Mucosa of stomach (tissue), 1 donor: Measurements from ENCODE around the gene MRPL40.

Experiments used
- H3K27me3 ChIP-seq: one replicate; pipeline ENCODE4 v1.7.0; 2013; ENCODE audit warnings: mild to moderate bottlenecking, low read length; ENCODE audit not compliant: control insufficient read depth, insufficient read depth
- H3K36me3 ChIP-seq: one replicate; pipeline ENCODE4 v1.7.0; 2013; ENCODE audit warnings: low read length; ENCODE audit not compliant: control insufficient read depth, insufficient read depth
- H3K4me1 ChIP-seq: one replicate; pipeline ENCODE4 v1.7.0; 2013; ENCODE audit warnings: mild to moderate bottlenecking, low read length; ENCODE audit not compliant: control insufficient read depth, insufficient read depth
- H3K4me3 ChIP-seq: one replicate; pipeline ENCODE4 v1.7.0; 2013; ENCODE audit warnings: low read length
- H3K9ac ChIP-seq: one replicate; pipeline ENCODE4 v1.7.0; 2013; ENCODE audit warnings: mild to moderate bottlenecking, low read length, moderate library complexity
- H3K9me3 ChIP-seq: one replicate; pipeline ENCODE4 v1.7.0; 2013; ENCODE audit warnings: mild to moderate bottlenecking, low read length, moderate library complexity; ENCODE audit not compliant: control insufficient read depth
- donor health status: Pancreatic carcinoma.

Gene MRPL40

GRCh38 chr22:19397734-19398104 lies 34.6 kb upstream of the MRPL40 start:
- no peaks in the 10 kb centered on the region for H3K4me1 ChIP-seq
- peaks cover 8% of the 10 kb centered on the region for H3K36me3 ChIP-seq
- no peaks in the 10 kb centered on the region for H3K9me3 ChIP-seq
- no peak overlapping the region for H3K4me3 ChIP-seq
- H3K27me3 ChIP-seq: no peaks in the 10 kb centered on the region
- H3K9ac ChIP-seq: no peak overlapping the region

- Histone ChIP-seq H3K9me3 (no peaks in the 10 kb centered on the region), H3K4me3 (no peak overlapping the region), H3K27me3 (no peaks in the 10 kb centered on the region), H3K36me3 (peaks cover 8% of the 10 kb centered on the region), H3K9ac (no peak overlapping the region), H3K4me1 (no peaks in the 10 kb centered on the region)
Observed at GRCh38 chr22:19398206-19398605, 34.1 kb upstream of the MRPL40 start.

GRCh38 chr22:19398652-19399051 lies 33.7 kb upstream of the MRPL40 start:
- H3K4me1 ChIP-seq: no peaks in the 10 kb centered on the region
- H3K27me3 ChIP-seq: no peaks in the 10 kb centered on the region
- H3K9me3 ChIP-seq: no peaks in the 10 kb centered on the region
- H3K9ac ChIP-seq: no peak overlapping the region
- no peak overlapping the region for H3K4me3 ChIP-seq
- H3K36me3 ChIP-seq: peaks cover 8% of the 10 kb centered on the region

- H3K36me3 ChIP-seq: no peaks in the 10 kb centered on the region
Observed at GRCh38 chr22:19400881-19401280, 31.5 kb upstream of the MRPL40 start.

GRCh38 chr22:19401483-19401882 lies 30.9 kb upstream of the MRPL40 start:
- H3K9ac ChIP-seq: no peak overlapping the region
- no peaks in the 10 kb centered on the region for H3K36me3 ChIP-seq
- H3K9me3 ChIP-seq: no peaks in the 10 kb centered on the region
- H3K4me3 ChIP-seq: no peak overlapping the region
- no peaks in the 10 kb centered on the region for H3K4me1 ChIP-seq
- H3K27me3 ChIP-seq: no peaks in the 10 kb centered on the region

More at GRCh38 chr22:19400881-19401280, 31.5 kb upstream of the MRPL40 start:
- no peaks in the 10 kb centered on the region for H3K27me3 ChIP-seq
- H3K9ac ChIP-seq: no peak overlapping the region
- H3K4me3 ChIP-seq: no peak overlapping the region
- no peaks in the 10 kb centered on the region for H3K4me1 ChIP-seq
- no peaks in the 10 kb centered on the region for H3K9me3 ChIP-seq

GRCh38 chr22:19402642-19403191 lies 29.6 kb upstream of the MRPL40 start:
- no peaks in the 10 kb centered on the region for H3K27me3 ChIP-seq
- no peak overlapping the region for H3K9ac ChIP-seq

GRCh38 chr22:19404676-19405075 lies 27.7 kb upstream of the MRPL40 start:
- H3K4me1 ChIP-seq: peaks cover 10% of the 10 kb centered on the region
- H3K27me3 ChIP-seq: no peaks in the 10 kb centered on the region
- no peaks in the 10 kb centered on the region for H3K9me3 ChIP-seq
- H3K9ac ChIP-seq: no peak overlapping the region
- no peak overlapping the region for H3K4me3 ChIP-seq
- H3K36me3 ChIP-seq: peaks cover 5% of the 10 kb centered on the region

More at GRCh38 chr22:19402642-19403191, 29.6 kb upstream of the MRPL40 start:
- peaks cover under 1% of the 10 kb centered on the region for H3K4me1 ChIP-seq
- H3K4me3 ChIP-seq: no peak overlapping the region
- H3K9me3 ChIP-seq: no peaks in the 10 kb centered on the region
- peaks cover 3% of the 10 kb centered on the region for H3K36me3 ChIP-seq

GRCh38 chr22:19405133-19405532 lies 27.2 kb upstream of the MRPL40 start:
- peaks cover 5% of the 10 kb centered on the region for H3K36me3 ChIP-seq

GRCh38 chr22:19405652-19406051 lies 26.7 kb upstream of the MRPL40 start:
- Histone ChIP-seq H3K9ac (no peak overlapping the region), H3K9me3 (no peaks in the 10 kb centered on the region), H3K4me3 (no peak overlapping the region), H3K4me1 (peaks cover 10% of the 10 kb centered on the region), H3K27me3 (no peaks in the 10 kb centered on the region), H3K36me3 (peaks cover 5% of the 10 kb centered on the region)

More at GRCh38 chr22:19405133-19405532, 27.2 kb upstream of the MRPL40 start:
- Histone ChIP-seq H3K9ac (no peak overlapping the region), H3K4me3 (no peak overlapping the region), H3K27me3 (no peaks in the 10 kb centered on the region), H3K4me1 (peaks cover 10% of the 10 kb centered on the region), H3K9me3 (no peaks in the 10 kb centered on the region)

GRCh38 chr22:19406281-19406811 lies 26.0 kb upstream of the MRPL40 start:
- Histone ChIP-seq H3K9me3 (no peaks in the 10 kb centered on the region), H3K27me3 (no peaks in the 10 kb centered on the region), H3K36me3 (peaks cover 5% of the 10 kb centered on the region), H3K4me1 (peaks cover 10% of the 10 kb centered on the region), H3K9ac (no peak overlapping the region), H3K4me3 (no peak overlapping the region)

GRCh38 chr22:19406846-19407245 lies 25.5 kb upstream of the MRPL40 start:
- Histone ChIP-seq H3K27me3 (no peaks in the 10 kb centered on the region), H3K9me3 (no peaks in the 10 kb centered on the region), H3K36me3 (peaks cover 5% of the 10 kb centered on the region), H3K4me1 (peaks cover 10% of the 10 kb centered on the region), H3K9ac (no peak overlapping the region), H3K4me3 (no peak overlapping the region)

GRCh38 chr22:19407649-19408606 lies 24.4 kb upstream of the MRPL40 start:
- H3K4me3 ChIP-seq: no peak overlapping the region
- H3K4me1 ChIP-seq: peaks cover 10% of the 10 kb centered on the region
- no peaks in the 10 kb centered on the region for H3K27me3 ChIP-seq
- H3K36me3 ChIP-seq: peaks cover 5% of the 10 kb centered on the region
- H3K9ac ChIP-seq: no peak overlapping the region
- no peaks in the 10 kb centered on the region for H3K9me3 ChIP-seq
